SK-N-SH treated with all-trans-retinoic acid at 6 μM for 48 hours (cell line): ENCODE measurements around the gene CDH26.

Source experiments
- ATAC-seq: fragments of 200-7000 bp; cut with Tn5 transposase; 3 replicates; pipeline ENCODE4 v1.9.1; 2020; ENCODE audit warnings: mild to moderate bottlenecking, moderate library complexity
- ARNTL ChIP-seq: fragments of 450-650 bp; formaldehyde crosslinking; IDR thresholded peaks from 2 replicates; pipeline ENCODE4 v1.5.0; 2020; ENCODE audit warnings: low read depth, mild to moderate bottlenecking, moderate library complexity, borderline replicate concordance
- BACH2 ChIP-seq: fragments of 250-450 bp; sonication (Bioruptor Pico); IDR thresholded peaks from 2 replicates; pipeline ENCODE4 v1.9.0; 2021; ENCODE audit warnings: mild to moderate bottlenecking, borderline replicate concordance
- CREB5 ChIP-seq: fragments of 250-450 bp; sonication (Bioruptor Pico); IDR thresholded peaks from 2 replicates; pipeline ENCODE4 v1.5.1; 2020; ENCODE audit warnings: low read depth, mild to moderate bottlenecking, moderate library complexity
- CSDC2 ChIP-seq: fragments of 250-450 bp; sonication (Bioruptor Pico); IDR thresholded peaks from 2 replicates; pipeline ENCODE4 v1.5.0; 2020; ENCODE audit warnings: mild to moderate bottlenecking, moderate library complexity
- CSRNP3 ChIP-seq: fragments of 250-450 bp; sonication (Bioruptor Pico); IDR thresholded peaks from 2 replicates; pipeline ENCODE4 v1.5.1; 2021; ENCODE audit warnings: mild to moderate bottlenecking, moderate library complexity
- GLIS3 ChIP-seq: fragments of 250-450 bp; sonication (Bioruptor Pico); IDR thresholded peaks from 2 replicates; pipeline ENCODE4 v1.5.0; 2020; ENCODE audit warnings: mild to moderate bottlenecking, moderate library complexity
- ISL1 ChIP-seq: fragments of 250-450 bp; sonication (Bioruptor Pico); IDR thresholded peaks from 2 replicates; pipeline ENCODE4 v2.1.2; 2022; ENCODE audit warnings: mild to moderate bottlenecking, moderate library complexity
- PPARA ChIP-seq: fragments of 250-450 bp; sonication (Bioruptor Pico); IDR thresholded peaks from 2 replicates; pipeline ENCODE4 v1.5.0; 2020; ENCODE audit warnings: mild to moderate bottlenecking, borderline replicate concordance
- RARB ChIP-seq: fragments of 250-450 bp; sonication (Bioruptor Pico); IDR thresholded peaks from 2 replicates; pipeline ENCODE4 v1.8.0; 2021; ENCODE audit warnings: mild to moderate bottlenecking, moderate library complexity
- SNAI2 ChIP-seq: fragments of 250-450 bp; sonication (Bioruptor Pico); IDR thresholded peaks from 2 replicates; pipeline ENCODE4 v1.5.0; 2020; ENCODE audit warnings: mild to moderate bottlenecking, moderate library complexity
- TSHZ2 ChIP-seq: fragments of 250-450 bp; sonication (Bioruptor Pico); IDR thresholded peaks from 2 replicates; pipeline ENCODE4 v1.5.0; 2020; ENCODE audit warnings: mild to moderate bottlenecking, moderate library complexity
- ZC3H10 ChIP-seq: fragments of 250-450 bp; sonication (Bioruptor Pico); IDR thresholded peaks from 2 replicates; pipeline ENCODE4 v1.5.1; 2021; ENCODE audit warnings: mild to moderate bottlenecking, moderate library complexity
- ZFP3 ChIP-seq: fragments of 250-450 bp; sonication (Bioruptor Pico); IDR thresholded peaks from 2 replicates; pipeline ENCODE4 v1.5.0; 2020; ENCODE audit warnings: mild to moderate bottlenecking, moderate library complexity
- ZFP30 ChIP-seq: fragments of 450-650 bp; formaldehyde crosslinking; IDR thresholded peaks from 2 replicates; pipeline ENCODE4 v1.5.0; 2022; ENCODE audit warnings: mild to moderate bottlenecking, moderate library complexity
- ZNF70 ChIP-seq: fragments of 450-650 bp; formaldehyde crosslinking; IDR thresholded peaks from 2 replicates; pipeline ENCODE4 v1.5.0; 2020; ENCODE audit warnings: mild to moderate bottlenecking, moderate library complexity
- ZNF8 ChIP-seq: fragments of 450-650 bp; formaldehyde crosslinking; IDR thresholded peaks from 2 replicates; pipeline ENCODE4 v1.5.0; 2020; ENCODE audit warnings: mild to moderate bottlenecking, moderate library complexity
- TF ChIP-seq, protein P1 (sequence below): fragments of 250-450 bp; sonication (Bioruptor Pico); IDR thresholded peaks from 2 replicates; pipeline ENCODE4 v1.8.0; 2021; ENCODE audit warnings: low read depth, mild to moderate bottlenecking, moderate library complexity, borderline replicate concordance
- TF ChIP-seq, protein P2 (sequence below): fragments of 250-450 bp; sonication (Bioruptor Pico); IDR thresholded peaks from 2 replicates; pipeline ENCODE4 v1.8.0; 2020; ENCODE audit warnings: mild to moderate bottlenecking, moderate library complexity, borderline replicate concordance

CDH26 gene

DNA sequence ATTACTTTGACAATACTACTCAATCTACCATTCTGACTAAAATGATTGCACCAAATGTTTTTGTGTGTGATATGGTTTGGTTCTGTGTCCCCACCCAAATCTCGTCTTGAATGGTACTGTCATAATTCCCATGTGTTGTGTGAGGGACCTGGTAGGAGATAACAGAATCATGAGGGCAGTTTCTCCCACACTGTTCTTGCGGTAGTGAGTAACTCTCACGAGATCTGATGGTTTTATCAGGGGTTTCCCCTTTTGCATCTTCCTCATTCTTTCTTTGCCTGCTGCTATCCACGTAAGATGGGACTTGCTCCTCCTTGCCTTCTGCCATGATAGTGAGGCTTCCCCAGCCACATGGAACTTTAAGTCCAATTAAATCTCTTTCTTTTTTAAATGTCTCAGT lies 45.6 kb upstream of the CDH26 start:
- TF ChIP-seq ZNF8, result no peak
- TF ChIP-seq ZC3H10 (CRISPR knock-in tag), result no peak
- TF ChIP-seq ARNTL (CRISPR knock-in tag), result no peak
- TF ChIP-seq ISL1, result no peak
- no peak for TF ChIP-seq CSDC2 (CRISPR knock-in tag)
- TF ChIP-seq, protein P1, sequence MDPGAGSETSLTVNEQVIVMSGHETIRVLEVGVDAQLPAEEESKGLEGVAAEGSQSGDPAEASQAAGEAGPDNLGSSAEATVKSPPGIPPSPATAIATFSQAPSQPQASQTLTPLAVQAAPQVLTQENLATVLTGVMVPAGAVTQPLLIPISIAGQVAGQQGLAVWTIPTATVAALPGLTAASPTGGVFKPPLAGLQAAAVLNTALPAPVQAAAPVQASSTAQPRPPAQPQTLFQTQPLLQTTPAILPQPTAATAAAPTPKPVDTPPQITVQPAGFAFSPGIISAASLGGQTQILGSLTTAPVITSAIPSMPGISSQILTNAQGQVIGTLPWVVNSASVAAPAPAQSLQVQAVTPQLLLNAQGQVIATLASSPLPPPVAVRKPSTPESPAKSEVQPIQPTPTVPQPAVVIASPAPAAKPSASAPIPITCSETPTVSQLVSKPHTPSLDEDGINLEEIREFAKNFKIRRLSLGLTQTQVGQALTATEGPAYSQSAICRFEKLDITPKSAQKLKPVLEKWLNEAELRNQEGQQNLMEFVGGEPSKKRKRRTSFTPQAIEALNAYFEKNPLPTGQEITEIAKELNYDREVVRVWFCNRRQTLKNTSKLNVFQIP (CRISPR knock-in tag), result no peak
- TF ChIP-seq ZNF70 (CRISPR knock-in tag), result no peak
- TF ChIP-seq, protein P2, sequence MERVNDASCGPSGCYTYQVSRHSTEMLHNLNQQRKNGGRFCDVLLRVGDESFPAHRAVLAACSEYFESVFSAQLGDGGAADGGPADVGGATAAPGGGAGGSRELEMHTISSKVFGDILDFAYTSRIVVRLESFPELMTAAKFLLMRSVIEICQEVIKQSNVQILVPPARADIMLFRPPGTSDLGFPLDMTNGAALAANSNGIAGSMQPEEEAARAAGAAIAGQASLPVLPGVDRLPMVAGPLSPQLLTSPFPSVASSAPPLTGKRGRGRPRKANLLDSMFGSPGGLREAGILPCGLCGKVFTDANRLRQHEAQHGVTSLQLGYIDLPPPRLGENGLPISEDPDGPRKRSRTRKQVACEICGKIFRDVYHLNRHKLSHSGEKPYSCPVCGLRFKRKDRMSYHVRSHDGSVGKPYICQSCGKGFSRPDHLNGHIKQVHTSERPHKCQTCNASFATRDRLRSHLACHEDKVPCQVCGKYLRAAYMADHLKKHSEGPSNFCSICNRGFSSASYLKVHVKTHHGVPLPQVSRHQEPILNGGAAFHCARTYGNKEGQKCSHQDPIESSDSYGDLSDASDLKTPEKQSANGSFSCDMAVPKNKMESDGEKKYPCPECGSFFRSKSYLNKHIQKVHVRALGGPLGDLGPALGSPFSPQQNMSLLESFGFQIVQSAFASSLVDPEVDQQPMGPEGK (CRISPR knock-in tag), result no peak
- no peak for TF ChIP-seq ZFP3 (CRISPR knock-in tag)
- no peak for TF ChIP-seq TSHZ2 (CRISPR knock-in tag)
- no peak for TF ChIP-seq GLIS3 (CRISPR knock-in tag)
- no peak for TF ChIP-seq SNAI2 (CRISPR knock-in tag)
- TF ChIP-seq CSRNP3 (CRISPR knock-in tag), result no peak
- no peak for TF ChIP-seq BACH2 (CRISPR knock-in tag)
- TF ChIP-seq CREB5 (CRISPR knock-in tag), result no peak
- no peak for TF ChIP-seq ZFP30 (CRISPR knock-in tag)
- TF ChIP-seq, all 23 proteins: peak for 0
- no peak for ATAC-seq

DNA sequence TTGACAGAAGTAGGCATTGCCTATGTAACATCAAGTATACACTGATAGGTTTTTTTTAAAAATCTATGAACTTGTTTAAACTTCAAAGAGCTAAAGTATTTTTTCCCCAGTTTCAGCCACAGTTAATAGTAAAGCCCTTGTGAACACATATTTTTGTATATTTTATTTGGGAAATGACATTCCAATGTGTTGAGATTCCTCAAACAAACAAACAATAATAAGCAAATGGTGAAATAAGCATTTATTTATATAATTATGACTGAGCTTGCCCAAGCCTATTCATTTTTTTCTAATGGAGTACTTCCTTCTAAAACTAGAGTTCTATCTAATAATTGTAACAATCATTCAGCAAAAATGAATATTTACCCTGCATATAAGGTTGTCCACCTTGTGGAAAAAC lies 37.3 kb upstream of the CDH26 start:
- TF ChIP-seq RARB (CRISPR knock-in tag) (no peak), ZFP3 (CRISPR knock-in tag) (no peak), CREB5 (CRISPR knock-in tag) (no peak)
- TF ChIP-seq, protein P1 (CRISPR knock-in tag), result no peak
- ATAC-seq, result no peak

- no peak for ATAC-seq
- TF ChIP-seq, protein P1 (CRISPR knock-in tag), result no peak
- TF ChIP-seq SNAI2 (CRISPR knock-in tag), result no peak
- TF ChIP-seq PPARA (CRISPR knock-in tag), result no peak
- TF ChIP-seq GLIS3 (CRISPR knock-in tag), result no peak
- no peak for TF ChIP-seq CSDC2 (CRISPR knock-in tag)
- TF ChIP-seq, all 23 proteins: peak for 0
Observed at GRCh38 chr20:59923514-59923913, 34.7 kb upstream of the CDH26 start.
